ENCODE data around the gene TMA7B.
"Not testable (repeated sequence)": the region's sequence is repeated elsewhere in the genome, so short reads cannot be mapped to it uniquely, and the experiment has no call there.

TMA7B gene

DNA sequence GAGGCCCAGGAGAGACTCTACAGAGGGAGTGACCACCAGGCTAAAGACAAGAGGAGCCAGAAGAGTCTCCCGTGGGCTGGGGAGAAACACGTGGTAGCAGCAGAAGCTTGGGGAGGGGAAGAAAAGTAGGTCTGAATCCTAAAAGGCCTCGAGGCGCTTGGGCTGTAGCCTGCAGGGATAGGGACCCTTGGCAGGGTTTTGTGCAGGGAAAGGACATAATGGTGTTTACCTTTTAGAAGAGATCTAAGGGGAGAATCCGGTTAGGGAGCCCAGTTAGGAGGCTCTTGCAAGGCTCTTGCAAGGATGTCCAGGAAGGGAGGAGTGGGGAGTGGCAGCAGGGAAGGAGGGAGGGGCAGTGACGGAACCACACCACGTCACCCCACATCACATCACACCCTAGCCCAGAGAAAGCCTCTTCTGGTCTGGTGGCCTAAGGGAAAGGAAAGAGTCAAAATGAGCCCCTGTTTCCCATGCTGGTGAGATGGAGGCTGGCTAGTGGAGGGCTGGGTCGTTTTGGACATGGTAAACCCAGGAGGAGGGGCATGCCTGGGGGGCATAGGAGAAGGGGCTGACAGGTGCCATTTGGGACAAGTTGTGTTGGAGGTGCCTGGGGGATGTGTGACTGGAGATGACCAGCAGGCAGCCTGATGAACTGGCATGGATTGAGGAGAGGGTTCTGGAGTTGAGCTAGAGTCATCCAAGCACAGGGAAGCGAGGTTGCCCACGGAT, 28.4 kb downstream of the TMA7B start:
- DNase-seq (ENCODE audit: low read depth) = no peak
- TF ChIP-seq, protein P1, sequence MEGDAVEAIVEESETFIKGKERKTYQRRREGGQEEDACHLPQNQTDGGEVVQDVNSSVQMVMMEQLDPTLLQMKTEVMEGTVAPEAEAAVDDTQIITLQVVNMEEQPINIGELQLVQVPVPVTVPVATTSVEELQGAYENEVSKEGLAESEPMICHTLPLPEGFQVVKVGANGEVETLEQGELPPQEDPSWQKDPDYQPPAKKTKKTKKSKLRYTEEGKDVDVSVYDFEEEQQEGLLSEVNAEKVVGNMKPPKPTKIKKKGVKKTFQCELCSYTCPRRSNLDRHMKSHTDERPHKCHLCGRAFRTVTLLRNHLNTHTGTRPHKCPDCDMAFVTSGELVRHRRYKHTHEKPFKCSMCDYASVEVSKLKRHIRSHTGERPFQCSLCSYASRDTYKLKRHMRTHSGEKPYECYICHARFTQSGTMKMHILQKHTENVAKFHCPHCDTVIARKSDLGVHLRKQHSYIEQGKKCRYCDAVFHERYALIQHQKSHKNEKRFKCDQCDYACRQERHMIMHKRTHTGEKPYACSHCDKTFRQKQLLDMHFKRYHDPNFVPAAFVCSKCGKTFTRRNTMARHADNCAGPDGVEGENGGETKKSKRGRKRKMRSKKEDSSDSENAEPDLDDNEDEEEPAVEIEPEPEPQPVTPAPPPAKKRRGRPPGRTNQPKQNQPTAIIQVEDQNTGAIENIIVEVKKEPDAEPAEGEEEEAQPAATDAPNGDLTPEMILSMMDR (IDR thresholded peaks at IDR 0.05; ENCODE audit: insufficient read depth, low read depth, low read length, missing control alignments) = no peak
- no peak overlapping the region for H3K4me3 ChIP-seq (ENCODE audit: low read depth, low read length)

DNA sequence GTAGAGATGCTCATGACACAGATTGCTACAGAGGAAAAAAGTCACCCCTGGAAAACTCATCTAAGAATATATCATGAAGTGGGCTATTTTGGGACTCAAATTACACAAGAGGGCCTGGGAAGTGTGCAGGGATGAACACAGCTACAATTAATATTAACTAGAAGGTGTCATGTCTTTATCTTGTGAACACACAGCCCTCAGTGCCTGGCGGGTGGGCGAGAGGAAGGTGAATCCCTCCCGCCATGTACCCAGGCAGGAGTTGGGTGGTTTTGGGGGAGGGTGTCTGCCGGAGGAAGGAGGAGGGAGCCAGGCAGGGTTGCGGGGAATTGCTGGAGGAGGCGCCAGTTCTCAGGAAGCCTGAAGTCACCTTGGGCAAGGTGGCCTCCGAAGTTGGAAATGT, 29.4 kb downstream of the TMA7B start:
- no peak overlapping the region for H3K4me3 ChIP-seq (ENCODE audit: low read depth, low read length)
- no peak for DNase-seq (ENCODE audit: low read depth)
- TF ChIP-seq, protein P1 (IDR thresholded peaks at IDR 0.05; ENCODE audit: insufficient read depth, low read depth, low read length, missing control alignments) = no peak

DNA sequence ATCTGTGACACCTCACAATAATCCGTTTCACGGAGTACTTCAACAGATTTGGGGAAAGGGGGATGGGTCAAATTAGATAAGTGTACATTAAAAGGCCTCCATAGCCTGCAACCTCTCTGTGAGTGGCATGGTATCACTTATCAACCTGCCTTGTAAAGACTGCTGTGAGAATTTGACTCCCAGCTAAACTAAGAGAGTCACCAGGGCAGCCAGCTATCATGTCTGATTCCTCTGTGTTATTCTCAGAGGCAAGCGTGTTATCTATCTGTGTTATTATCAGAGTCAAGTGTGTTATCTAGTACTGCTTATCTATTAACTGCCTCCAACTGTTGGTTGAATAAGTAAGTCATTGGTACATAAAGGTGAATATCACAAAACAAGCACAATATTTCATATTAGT, 30.5 kb downstream of the TMA7B start:
- no peak for DNase-seq (ENCODE audit: low read depth)
- TF ChIP-seq, protein P1 (IDR thresholded peaks at IDR 0.05; ENCODE audit: insufficient read depth, low read depth, low read length, missing control alignments) = no peak
- H3K4me3 ChIP-seq (ENCODE audit: low read depth, low read length) = no peak overlapping the region

DNA sequence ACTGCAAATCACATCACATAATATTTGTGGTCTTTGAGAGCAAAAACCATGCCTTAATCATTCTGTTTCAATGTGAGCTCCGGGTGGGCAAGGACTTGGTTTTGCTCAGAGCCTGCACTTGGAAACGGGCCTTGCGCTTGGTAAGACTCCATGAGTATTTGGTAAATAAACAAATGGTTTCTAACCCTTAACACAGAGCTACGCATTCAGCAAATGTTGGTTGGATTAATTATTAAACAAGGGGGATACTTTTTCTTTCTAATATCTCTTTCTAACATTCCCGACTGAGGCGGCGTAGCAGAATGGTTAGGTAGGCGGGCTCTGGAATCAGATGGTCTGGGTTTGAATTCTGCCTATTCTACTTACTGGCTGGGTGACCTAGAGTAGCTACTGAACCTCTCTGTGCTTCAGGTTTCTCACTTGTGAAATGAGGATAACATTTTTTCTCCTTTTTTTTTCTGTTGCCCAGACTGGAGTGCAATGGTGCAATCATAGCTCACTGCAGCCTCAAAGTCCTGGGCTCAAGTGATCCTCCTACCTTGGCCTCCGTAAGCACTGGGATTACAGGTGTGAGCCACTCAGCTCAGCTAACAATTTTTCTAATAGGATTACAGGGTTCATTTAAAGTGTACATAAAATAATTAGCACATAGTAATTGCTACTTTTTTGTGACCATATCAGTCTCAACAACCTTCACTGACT, 31.1 kb downstream of the TMA7B start:
- DNase-seq (ENCODE audit: low read depth) = no peak
- H3K4me3 ChIP-seq (ENCODE audit: low read depth, low read length) = no peak overlapping the region
- TF ChIP-seq, protein P1 (IDR thresholded peaks at IDR 0.05; ENCODE audit: insufficient read depth, low read depth, low read length, missing control alignments) = no peak

DNA sequence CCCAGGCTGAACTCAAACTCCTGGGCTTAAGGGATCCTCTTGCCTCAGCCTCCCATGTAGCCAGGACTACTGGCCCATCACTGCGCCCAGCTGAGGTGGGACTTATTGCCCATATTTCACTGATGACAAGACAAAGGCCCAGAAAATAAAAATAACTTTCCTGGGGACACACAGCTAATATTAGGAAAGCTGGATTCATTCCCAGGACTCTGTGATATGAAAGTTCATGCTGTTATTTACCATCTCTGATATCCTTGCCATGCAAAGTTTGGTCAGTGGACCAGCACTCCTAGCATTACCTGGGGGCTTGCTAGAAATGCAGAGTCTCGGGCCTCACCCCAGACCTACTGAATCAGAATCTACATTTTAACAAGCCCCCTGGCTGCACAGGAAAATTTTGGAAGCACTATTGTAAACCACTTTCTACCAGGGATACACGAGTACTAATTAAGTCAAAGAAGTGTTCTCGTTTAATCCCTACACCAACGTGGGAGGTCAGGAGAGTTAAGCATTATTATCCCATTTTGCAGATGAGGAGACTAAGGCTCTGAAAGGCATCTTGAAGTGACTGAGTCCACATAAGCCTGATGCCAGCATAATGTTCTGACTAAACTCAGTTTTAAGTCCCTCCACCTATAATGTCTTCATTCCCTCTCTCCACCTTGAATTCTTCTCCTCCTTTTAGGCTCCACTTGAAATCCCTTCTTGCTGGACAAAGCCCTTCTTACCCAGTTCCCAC, 32.1 kb downstream of the TMA7B start:
- no peak for DNase-seq (ENCODE audit: low read depth)
- TF ChIP-seq, protein P1 (IDR thresholded peaks at IDR 0.05; ENCODE audit: insufficient read depth, low read depth, low read length, missing control alignments) = no peak
- H3K4me3 ChIP-seq (ENCODE audit: low read depth, low read length) = no peak overlapping the region

DNA sequence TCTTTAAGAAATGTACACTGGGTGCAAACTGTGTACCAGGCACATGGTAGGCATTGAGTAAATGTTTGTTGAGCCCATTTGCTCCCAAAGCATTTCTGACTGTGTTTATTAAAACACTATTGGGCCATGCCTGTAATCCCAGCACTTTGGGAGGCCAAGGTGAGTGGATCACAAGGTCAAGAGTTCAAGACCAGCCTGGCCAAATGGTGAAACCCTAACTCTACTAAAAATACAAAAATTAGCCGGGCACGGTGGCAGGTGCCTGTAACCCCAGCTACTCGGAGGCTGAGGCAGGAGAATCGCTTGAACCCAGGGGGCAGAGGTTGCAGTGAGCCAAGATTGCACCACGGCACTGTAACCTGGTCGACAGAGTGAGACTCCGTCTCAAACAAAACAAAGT, 32.7 kb downstream of the TMA7B start:
- DNase-seq (ENCODE audit: low read depth) = not testable (repeated sequence)

DNA sequence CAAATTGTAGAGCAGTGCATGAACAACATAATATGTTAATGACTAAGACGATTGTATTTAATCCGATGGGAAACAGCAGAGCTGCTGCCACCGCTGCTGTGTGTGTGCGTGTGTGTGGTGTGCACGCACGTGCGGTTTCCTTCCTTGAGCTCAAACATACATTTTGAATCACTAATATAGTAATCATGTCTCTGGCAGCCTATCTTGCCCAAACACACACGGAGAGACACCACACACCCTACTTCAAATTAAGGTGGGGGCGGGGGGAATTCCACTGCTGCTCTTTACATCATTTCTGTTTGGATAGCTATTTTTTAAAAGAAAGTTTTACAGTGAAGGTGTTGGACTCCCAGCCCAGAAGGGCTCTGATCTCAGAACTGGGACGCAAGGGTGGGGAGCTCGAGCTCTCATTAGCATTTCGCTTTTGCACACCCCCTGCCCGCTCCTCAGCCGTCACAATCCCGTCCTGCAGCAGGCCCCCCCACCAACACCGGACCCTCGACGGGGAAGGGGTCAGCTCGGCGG, 33.9 kb downstream of the TMA7B start:
- H3K4me3 ChIP-seq (ENCODE audit: low read depth, low read length) = no peak overlapping the region
- no peak for DNase-seq (ENCODE audit: low read depth)
- TF ChIP-seq, protein P1 (IDR thresholded peaks at IDR 0.05; ENCODE audit: insufficient read depth, low read depth, low read length, missing control alignments) = no peak

More for the DNA sequence above, 32.7 kb downstream of the TMA7B start:
- H3K4me3 ChIP-seq (ENCODE audit: low read depth, low read length) = not testable (repeated sequence)

Data from GM12865 (cell line).